ENCODE results near the gene MSH4.
"Not testable (repeated sequence)": the region's sequence is repeated elsewhere in the genome, so short reads cannot be mapped to it uniquely, and the experiment has no call there.

Gene MSH4

GRCh38 chr1:75796376-75797272, at the start of gene MSH4:
Gene MSH4, plus strand, starts transcription at chr1:75796882. Its CDS starts 104 bp downstream, at chr1:75796986.
- Histone ChIP-seq H3K36me3 (ENCODE audit: control insufficient read depth, insufficient read depth, low read length) (peaks cover 8% of the 10 kb centered on the region), H3K9ac (ENCODE audit: low read length) (no peak within 1 kb of the TSS), H3K4me1 (ENCODE audit: control insufficient read depth, insufficient read depth, low read length) (no peaks in the 10 kb centered on the region), H3K9me3 (ENCODE audit: control insufficient read depth, low read length) (no peaks in the 10 kb centered on the region), H3K27me3 (ENCODE audit: control insufficient read depth, insufficient read depth, low read length) (no peaks in the 10 kb centered on the region), H3K4me3 (ENCODE audit: low read length) (no peak within 1 kb of the TSS)

GRCh38 chr1:75757210-75757609, 39.5 kb upstream of the MSH4 start:
- not testable (repeated sequence) for H3K9me3 ChIP-seq (ENCODE audit: control insufficient read depth, low read length); H3K9ac ChIP-seq (ENCODE audit: low read length); H3K4me1 ChIP-seq (ENCODE audit: control insufficient read depth, insufficient read depth, low read length); H3K27me3 ChIP-seq (ENCODE audit: control insufficient read depth, insufficient read depth, low read length); H3K4me3 ChIP-seq (ENCODE audit: low read length); H3K36me3 ChIP-seq (ENCODE audit: control insufficient read depth, insufficient read depth, low read length)

GRCh38 chr1:75758543-75758942, 38.1 kb upstream of the MSH4 start:
- not testable (repeated sequence) for H3K4me3 ChIP-seq (ENCODE audit: low read length); H3K4me1 ChIP-seq (ENCODE audit: control insufficient read depth, insufficient read depth, low read length); H3K9ac ChIP-seq (ENCODE audit: low read length); H3K27me3 ChIP-seq (ENCODE audit: control insufficient read depth, insufficient read depth, low read length); H3K36me3 ChIP-seq (ENCODE audit: control insufficient read depth, insufficient read depth, low read length); H3K9me3 ChIP-seq (ENCODE audit: control insufficient read depth, low read length)

GRCh38 chr1:75764057-75764655, 32.5 kb upstream of the MSH4 start:
- H3K9ac ChIP-seq (ENCODE audit: low read length) = no peak overlapping the region
- H3K36me3 ChIP-seq (ENCODE audit: control insufficient read depth, insufficient read depth, low read length) = no peaks in the 10 kb centered on the region
- no peak overlapping the region for H3K4me3 ChIP-seq (ENCODE audit: low read length)
- no peaks in the 10 kb centered on the region for H3K9me3 ChIP-seq (ENCODE audit: control insufficient read depth, low read length)
- no peaks in the 10 kb centered on the region for H3K4me1 ChIP-seq (ENCODE audit: control insufficient read depth, insufficient read depth, low read length)
- no peaks in the 10 kb centered on the region for H3K27me3 ChIP-seq (ENCODE audit: control insufficient read depth, insufficient read depth, low read length)

GRCh38 chr1:75765697-75766355, 30.9 kb upstream of the MSH4 start:
- Histone ChIP-seq H3K27me3 (ENCODE audit: control insufficient read depth, insufficient read depth, low read length) (no peaks in the 10 kb centered on the region), H3K9ac (ENCODE audit: low read length) (no peak overlapping the region), H3K9me3 (ENCODE audit: control insufficient read depth, low read length) (no peaks in the 10 kb centered on the region), H3K4me1 (ENCODE audit: control insufficient read depth, insufficient read depth, low read length) (no peaks in the 10 kb centered on the region), H3K4me3 (ENCODE audit: low read length) (no peak overlapping the region), H3K36me3 (ENCODE audit: control insufficient read depth, insufficient read depth, low read length) (no peaks in the 10 kb centered on the region)

GRCh38 chr1:75768016-75768415, 28.7 kb upstream of the MSH4 start:
- H3K4me3 ChIP-seq (ENCODE audit: low read length) = no peak overlapping the region
- H3K9me3 ChIP-seq (ENCODE audit: control insufficient read depth, low read length) = no peaks in the 10 kb centered on the region
- no peaks in the 10 kb centered on the region for H3K4me1 ChIP-seq (ENCODE audit: control insufficient read depth, insufficient read depth, low read length)
- no peaks in the 10 kb centered on the region for H3K36me3 ChIP-seq (ENCODE audit: control insufficient read depth, insufficient read depth, low read length)
- no peak overlapping the region for H3K9ac ChIP-seq (ENCODE audit: low read length)
- no peaks in the 10 kb centered on the region for H3K27me3 ChIP-seq (ENCODE audit: control insufficient read depth, insufficient read depth, low read length)

- Histone ChIP-seq H3K4me3 (ENCODE audit: low read length) (no peak overlapping the region), H3K36me3 (ENCODE audit: control insufficient read depth, insufficient read depth, low read length) (no peaks in the 10 kb centered on the region), H3K9me3 (ENCODE audit: control insufficient read depth, low read length) (no peaks in the 10 kb centered on the region), H3K4me1 (ENCODE audit: control insufficient read depth, insufficient read depth, low read length) (no peaks in the 10 kb centered on the region), H3K27me3 (ENCODE audit: control insufficient read depth, insufficient read depth, low read length) (no peaks in the 10 kb centered on the region), H3K9ac (ENCODE audit: low read length) (no peak overlapping the region)
These were observed 25.9 kb upstream of the MSH4 start for GRCh38 chr1:75770761-75771160.

GRCh38 chr1:75771978-75772377, 24.7 kb upstream of the MSH4 start:
- Histone ChIP-seq H3K27me3 (ENCODE audit: control insufficient read depth, insufficient read depth, low read length) (no peaks in the 10 kb centered on the region), H3K4me1 (ENCODE audit: control insufficient read depth, insufficient read depth, low read length) (no peaks in the 10 kb centered on the region), H3K9ac (ENCODE audit: low read length) (no peak overlapping the region), H3K36me3 (ENCODE audit: control insufficient read depth, insufficient read depth, low read length) (no peaks in the 10 kb centered on the region), H3K9me3 (ENCODE audit: control insufficient read depth, low read length) (no peaks in the 10 kb centered on the region), H3K4me3 (ENCODE audit: low read length) (no peak overlapping the region)

- H3K4me3 ChIP-seq (ENCODE audit: low read length); H3K27me3 ChIP-seq (ENCODE audit: control insufficient read depth, insufficient read depth, low read length): not testable (repeated sequence)
These were observed 18.9 kb upstream of the MSH4 start for GRCh38 chr1:75777812-75778211.

GRCh38 chr1:75778694-75779093, 18.0 kb upstream of the MSH4 start:
- not testable (repeated sequence) for H3K4me3 ChIP-seq (ENCODE audit: low read length); H3K4me1 ChIP-seq (ENCODE audit: control insufficient read depth, insufficient read depth, low read length); H3K36me3 ChIP-seq (ENCODE audit: control insufficient read depth, insufficient read depth, low read length); H3K27me3 ChIP-seq (ENCODE audit: control insufficient read depth, insufficient read depth, low read length); H3K9ac ChIP-seq (ENCODE audit: low read length); H3K9me3 ChIP-seq (ENCODE audit: control insufficient read depth, low read length)

More at GRCh38 chr1:75777812-75778211, 18.9 kb upstream of the MSH4 start:
- not testable (repeated sequence) for H3K4me1 ChIP-seq (ENCODE audit: control insufficient read depth, insufficient read depth, low read length); H3K36me3 ChIP-seq (ENCODE audit: control insufficient read depth, insufficient read depth, low read length); H3K9me3 ChIP-seq (ENCODE audit: control insufficient read depth, low read length); H3K9ac ChIP-seq (ENCODE audit: low read length)

- H3K4me1 ChIP-seq (ENCODE audit: control insufficient read depth, insufficient read depth, low read length); H3K27me3 ChIP-seq (ENCODE audit: control insufficient read depth, insufficient read depth, low read length); H3K4me3 ChIP-seq (ENCODE audit: low read length); H3K9ac ChIP-seq (ENCODE audit: low read length); H3K36me3 ChIP-seq (ENCODE audit: control insufficient read depth, insufficient read depth, low read length); H3K9me3 ChIP-seq (ENCODE audit: control insufficient read depth, low read length): not testable (repeated sequence)
These were observed 16.5 kb upstream of the MSH4 start for GRCh38 chr1:75780183-75780582.

- H3K4me1 ChIP-seq (ENCODE audit: control insufficient read depth, insufficient read depth, low read length); H3K9ac ChIP-seq (ENCODE audit: low read length); H3K9me3 ChIP-seq (ENCODE audit: control insufficient read depth, low read length); H3K36me3 ChIP-seq (ENCODE audit: control insufficient read depth, insufficient read depth, low read length); H3K27me3 ChIP-seq (ENCODE audit: control insufficient read depth, insufficient read depth, low read length); H3K4me3 ChIP-seq (ENCODE audit: low read length): not testable (repeated sequence)
These were observed 12.8 kb upstream of the MSH4 start for GRCh38 chr1:75783920-75784319.
